ENCODE data around the gene MYO1F.
A peak's percentile ranks its signal among the peaks of the same experiment; 100 is the strongest.

The MYO1F gene

DNA sequence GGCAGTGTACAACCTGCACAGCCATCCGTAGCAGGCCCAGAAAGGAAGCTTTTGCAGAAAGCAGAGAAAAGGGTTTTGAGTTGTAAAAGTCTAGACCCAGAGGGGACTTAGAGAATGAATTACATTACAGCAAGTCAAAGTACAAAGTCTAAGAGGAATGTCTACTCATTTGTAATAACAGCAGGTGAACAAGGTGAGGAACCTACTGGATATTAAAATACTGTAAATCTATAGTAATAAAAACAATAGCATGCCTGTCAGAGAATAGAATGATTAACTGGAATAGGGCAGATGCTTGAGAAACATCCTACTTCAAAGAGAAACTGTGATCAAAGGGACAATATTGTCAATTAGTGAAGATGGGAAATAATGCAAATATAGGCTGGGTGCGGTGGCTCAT lies 45.0 kb downstream of the MYO1F start:
- Mint-ChIP-seq H3K4me1 (peaks cover 17% of the 10 kb centered on the region), H3K27me3 (ENCODE audit: low read depth, poor library complexity) (no peaks in the 10 kb centered on the region), H3K36me3 (ENCODE audit: low read depth) (peaks cover 25% of the 10 kb centered on the region), H3K27ac (no peak overlapping the region), H3K4me3 (no peak overlapping the region), H3K9me3 (no peaks in the 10 kb centered on the region)
- DNase-seq = no peak
- TF ChIP-seq, protein P1, sequence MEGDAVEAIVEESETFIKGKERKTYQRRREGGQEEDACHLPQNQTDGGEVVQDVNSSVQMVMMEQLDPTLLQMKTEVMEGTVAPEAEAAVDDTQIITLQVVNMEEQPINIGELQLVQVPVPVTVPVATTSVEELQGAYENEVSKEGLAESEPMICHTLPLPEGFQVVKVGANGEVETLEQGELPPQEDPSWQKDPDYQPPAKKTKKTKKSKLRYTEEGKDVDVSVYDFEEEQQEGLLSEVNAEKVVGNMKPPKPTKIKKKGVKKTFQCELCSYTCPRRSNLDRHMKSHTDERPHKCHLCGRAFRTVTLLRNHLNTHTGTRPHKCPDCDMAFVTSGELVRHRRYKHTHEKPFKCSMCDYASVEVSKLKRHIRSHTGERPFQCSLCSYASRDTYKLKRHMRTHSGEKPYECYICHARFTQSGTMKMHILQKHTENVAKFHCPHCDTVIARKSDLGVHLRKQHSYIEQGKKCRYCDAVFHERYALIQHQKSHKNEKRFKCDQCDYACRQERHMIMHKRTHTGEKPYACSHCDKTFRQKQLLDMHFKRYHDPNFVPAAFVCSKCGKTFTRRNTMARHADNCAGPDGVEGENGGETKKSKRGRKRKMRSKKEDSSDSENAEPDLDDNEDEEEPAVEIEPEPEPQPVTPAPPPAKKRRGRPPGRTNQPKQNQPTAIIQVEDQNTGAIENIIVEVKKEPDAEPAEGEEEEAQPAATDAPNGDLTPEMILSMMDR (IDR thresholded peaks at IDR 0.05) = no peak

DNA sequence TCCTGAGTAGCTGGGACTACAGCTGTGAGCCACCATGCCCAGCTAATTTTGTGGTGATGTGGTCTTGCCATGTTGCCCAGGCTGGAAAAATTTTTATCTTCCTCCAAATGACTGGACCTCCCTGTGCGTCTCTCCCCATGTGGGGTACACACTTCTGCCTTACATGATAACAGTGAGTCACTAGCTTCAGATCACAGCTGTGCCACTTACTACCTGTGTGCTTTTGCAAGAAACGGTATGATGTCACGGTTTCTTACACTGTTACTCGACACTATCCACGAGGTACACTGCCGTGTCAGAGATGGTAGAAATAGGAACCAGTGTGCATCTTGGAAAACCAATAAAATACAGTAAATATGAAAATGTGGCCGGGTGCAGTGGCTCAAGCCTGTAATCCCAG lies 45.8 kb downstream of the MYO1F start:
- H3K9me3 Mint-ChIP-seq = no peaks in the 10 kb centered on the region
- H3K4me1 Mint-ChIP-seq = peaks cover 17% of the 10 kb centered on the region
- H3K27ac Mint-ChIP-seq = no peak overlapping the region
- no peak for DNase-seq
- TF ChIP-seq, protein P1 (IDR thresholded peaks at IDR 0.05) = no peak
- no peaks in the 10 kb centered on the region for H3K27me3 Mint-ChIP-seq (ENCODE audit: low read depth, poor library complexity)
- peaks cover 31% of the 10 kb centered on the region for H3K36me3 Mint-ChIP-seq (ENCODE audit: low read depth)
- no peak overlapping the region for H3K4me3 Mint-ChIP-seq

DNA sequence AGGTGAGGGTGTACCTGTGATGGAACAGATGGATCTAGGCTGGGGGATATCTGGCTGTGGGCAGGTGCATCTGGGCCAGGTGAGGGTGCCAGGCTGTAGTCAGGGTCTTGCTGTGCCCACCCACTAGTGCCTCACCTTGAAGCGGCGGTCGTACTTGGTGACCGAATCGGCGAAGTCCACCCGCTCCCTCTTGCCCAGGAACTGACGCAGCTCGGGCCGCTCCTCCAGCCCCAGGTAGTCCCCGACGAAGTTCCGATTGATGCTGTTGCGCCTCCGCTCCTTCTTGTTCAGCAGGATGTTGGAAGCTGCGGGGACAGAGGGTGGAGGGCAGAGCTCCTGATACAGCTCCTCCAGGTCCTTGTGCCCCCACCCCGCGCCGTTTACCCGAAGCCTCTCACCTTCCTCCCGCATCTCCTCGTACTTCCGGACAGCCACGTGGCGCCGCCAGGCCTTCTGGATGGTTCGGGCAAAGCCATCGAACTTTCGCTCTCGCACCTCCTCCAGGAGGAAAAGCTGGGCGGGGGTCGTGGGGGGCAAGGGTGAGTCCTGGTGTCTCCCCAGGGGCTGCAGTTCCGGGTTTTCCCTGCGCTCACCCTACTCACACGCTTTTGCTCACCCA lies 47.1 kb downstream of the MYO1F start:
- Mint-ChIP-seq H3K4me3 (peak overlapping the region; percentile 35), H3K9me3 (no peaks in the 10 kb centered on the region), H3K4me1 (peaks cover 17% of the 10 kb centered on the region), H3K27me3 (ENCODE audit: low read depth, poor library complexity) (no peaks in the 10 kb centered on the region), H3K27ac (no peak overlapping the region), H3K36me3 (ENCODE audit: low read depth) (peaks cover 26% of the 10 kb centered on the region)
- DNase-seq = no peak
- TF ChIP-seq, protein P1 (IDR thresholded peaks at IDR 0.05) = no peak

DNA sequence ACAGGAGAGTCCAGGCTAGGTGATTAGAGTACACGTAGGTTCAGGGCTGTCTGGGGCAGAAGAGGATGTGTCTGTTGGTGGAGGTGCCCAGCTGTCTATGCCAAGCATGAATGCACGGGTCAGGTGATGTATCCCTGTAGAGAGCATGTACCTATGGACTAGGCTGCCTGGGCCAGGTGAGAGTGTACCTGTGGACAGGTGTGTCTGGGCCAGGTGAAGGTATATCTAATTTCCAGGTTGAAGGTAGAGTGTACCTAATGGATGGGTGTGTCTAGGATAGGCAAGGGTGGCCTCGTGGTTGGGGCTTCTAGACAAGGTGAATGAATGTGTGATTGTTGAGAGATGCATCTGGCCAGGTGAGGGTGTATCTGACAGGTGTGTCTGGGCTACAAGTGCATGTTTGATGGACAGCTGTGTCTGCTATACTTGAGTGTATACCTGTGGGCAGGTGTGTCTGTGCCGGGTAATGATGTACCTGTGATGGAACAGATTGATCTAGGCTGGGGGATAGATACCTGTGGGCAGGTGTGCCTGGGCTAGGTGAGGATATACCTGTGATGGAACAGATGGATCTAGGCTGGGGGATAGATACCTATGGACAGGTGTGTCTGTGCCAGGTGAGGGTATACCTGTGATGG lies 47.8 kb downstream of the MYO1F start:
- no peaks in the 10 kb centered on the region for H3K27me3 Mint-ChIP-seq (ENCODE audit: low read depth, poor library complexity)
- no peak for DNase-seq
- H3K4me3 Mint-ChIP-seq = peak overlapping the region; percentile 35
- no peak overlapping the region for H3K27ac Mint-ChIP-seq
- peaks cover 19% of the 10 kb centered on the region for H3K4me1 Mint-ChIP-seq
- H3K36me3 Mint-ChIP-seq (ENCODE audit: low read depth) = peaks cover 26% of the 10 kb centered on the region
- H3K9me3 Mint-ChIP-seq = no peaks in the 10 kb centered on the region
- TF ChIP-seq, protein P1 (IDR thresholded peaks at IDR 0.05) = no peak

DNA sequence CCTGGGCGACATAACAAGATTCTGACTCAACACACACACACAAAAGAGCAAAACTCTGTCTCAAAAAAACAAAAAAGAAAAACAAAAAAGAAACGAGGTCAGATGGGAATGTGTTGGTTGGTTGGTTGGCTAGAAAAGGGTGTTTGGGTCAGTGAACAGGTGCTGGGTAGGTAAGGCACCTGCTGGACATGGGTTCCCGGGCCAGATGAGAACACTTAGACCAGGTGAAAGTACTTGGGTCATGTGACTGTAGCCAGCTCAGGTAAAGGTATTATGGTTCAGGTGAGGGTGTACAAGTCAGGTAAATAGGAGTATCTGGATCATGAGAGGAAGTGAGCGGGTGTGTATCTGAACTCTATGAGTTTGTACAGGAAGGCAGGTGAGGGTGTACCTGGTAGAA lies 48.7 kb downstream of the MYO1F start:
- Mint-ChIP-seq H3K27me3 (ENCODE audit: low read depth, poor library complexity) (no peaks in the 10 kb centered on the region), H3K9me3 (no peaks in the 10 kb centered on the region), H3K4me3 (peak overlapping the region; percentile 21), H3K4me1 (peaks cover 21% of the 10 kb centered on the region), H3K27ac (no peak overlapping the region), H3K36me3 (ENCODE audit: low read depth) (peaks cover 26% of the 10 kb centered on the region)
- DNase-seq = no peak
- TF ChIP-seq, protein P1 (IDR thresholded peaks at IDR 0.05) = no peak
